NCI-H82 (cell line): ENCODE data around the gene SSH2.

Experiments used
- DNase-seq: peaks from one replicate; lab custom pipeline; 2025; lab: John Stamatoyannopoulos, UW

Gene SSH2

DNA sequence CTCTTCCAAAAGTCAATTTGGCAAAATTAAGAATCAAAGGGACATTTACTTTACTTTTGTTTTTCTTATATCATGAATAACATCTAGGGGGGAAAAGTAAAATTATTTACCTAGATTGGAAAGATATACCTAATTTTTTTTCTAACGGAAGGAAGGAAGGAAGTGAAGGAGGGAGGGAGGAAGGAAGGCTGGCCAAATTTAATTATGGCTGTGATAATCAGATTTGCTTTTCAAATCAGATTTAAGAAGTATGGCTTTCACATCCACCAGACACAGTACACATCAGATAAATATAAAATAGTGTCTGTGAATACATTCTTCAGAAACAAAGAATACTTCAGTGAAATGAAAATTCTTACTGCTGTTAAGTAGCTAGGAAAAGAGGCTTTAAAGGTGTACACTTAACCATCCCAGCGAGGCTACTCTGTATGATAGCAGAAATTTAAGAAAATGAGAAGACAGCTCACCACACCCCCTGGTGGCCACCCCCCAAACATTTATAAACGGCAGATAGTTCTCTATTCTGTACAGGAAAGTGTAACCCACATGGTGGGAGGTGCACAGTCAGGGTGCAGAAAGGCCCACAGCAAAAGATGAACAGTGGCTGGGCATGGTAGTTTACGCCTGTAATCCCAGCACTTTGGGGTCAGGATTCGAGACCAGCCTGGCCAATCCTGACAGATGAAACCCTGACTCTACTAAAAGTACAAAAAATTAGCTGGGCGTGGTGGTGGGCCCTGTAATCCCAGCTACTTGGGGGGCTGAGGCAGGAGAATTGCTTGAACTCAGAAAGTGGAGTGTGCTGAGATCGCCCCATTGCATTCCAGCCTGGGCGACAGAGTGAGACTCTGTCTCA, 150.8 kb downstream of the SSH2 start:
- peak; percentile 89 for DNase-seq

DNA sequence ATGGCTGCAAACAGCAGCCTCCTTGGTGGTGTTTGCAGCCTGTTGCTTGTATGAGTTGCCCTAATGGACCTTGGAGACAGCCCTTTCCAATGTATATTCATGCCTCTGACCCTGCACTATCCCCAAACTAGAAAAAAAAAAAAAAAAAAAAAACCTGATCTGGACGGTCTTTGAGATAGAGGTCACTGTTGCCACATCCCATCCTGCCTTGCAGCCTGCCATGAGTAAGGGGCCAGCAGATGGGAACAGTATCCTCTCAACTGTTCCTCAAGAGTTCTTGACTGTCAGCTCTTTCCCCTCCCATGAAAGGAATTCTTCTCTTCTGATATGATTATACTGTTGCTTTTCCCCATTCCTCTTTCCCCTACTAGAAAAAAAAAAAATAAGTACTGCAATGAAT, 152.4 kb downstream of the SSH2 start:
- DNase-seq: no peak

DNA sequence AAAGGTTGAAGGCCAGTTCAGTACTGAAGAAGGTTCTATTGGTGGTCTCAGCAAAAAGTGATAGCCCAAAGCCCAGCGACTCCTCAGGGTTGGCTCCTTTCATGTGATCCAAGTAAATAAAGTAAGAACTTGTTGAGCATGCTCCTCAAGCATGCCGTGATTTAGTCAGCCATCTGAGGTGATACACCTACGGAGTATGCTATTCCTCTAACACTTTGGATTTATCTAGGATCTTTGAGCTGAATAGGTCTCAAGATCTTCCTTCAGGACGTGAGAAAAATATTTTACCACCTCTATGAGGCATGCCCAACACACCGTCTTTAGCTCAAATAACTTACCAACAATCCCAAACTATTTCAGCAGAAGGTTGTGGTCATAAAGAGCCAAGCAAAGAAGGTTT, 154.0 kb downstream of the SSH2 start:
- DNase-seq: no peak

- no peak for DNase-seq
These were observed 157.0 kb downstream of the SSH2 start for GRCh38 chr17:29772981-29773380.

DNA sequence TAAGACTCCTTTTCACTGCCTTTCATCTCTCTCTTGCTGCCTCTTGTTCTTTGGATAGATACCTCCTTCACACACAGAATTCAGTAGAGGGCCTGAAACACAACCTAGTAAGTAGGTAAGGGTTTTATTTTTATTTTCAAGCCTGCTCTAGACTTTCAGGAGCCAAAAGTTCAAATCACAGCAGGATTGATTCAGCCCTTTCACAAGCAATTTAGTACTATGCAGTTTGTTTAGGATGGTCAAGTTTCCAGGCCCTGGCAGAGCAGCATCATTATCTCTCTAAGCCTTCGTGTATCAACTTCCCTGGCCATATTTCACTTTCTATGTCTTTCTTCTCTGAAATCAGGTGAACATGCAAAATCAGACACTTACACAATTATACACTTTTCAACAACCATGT, 158.5 kb downstream of the SSH2 start:
- no peak for DNase-seq

DNA sequence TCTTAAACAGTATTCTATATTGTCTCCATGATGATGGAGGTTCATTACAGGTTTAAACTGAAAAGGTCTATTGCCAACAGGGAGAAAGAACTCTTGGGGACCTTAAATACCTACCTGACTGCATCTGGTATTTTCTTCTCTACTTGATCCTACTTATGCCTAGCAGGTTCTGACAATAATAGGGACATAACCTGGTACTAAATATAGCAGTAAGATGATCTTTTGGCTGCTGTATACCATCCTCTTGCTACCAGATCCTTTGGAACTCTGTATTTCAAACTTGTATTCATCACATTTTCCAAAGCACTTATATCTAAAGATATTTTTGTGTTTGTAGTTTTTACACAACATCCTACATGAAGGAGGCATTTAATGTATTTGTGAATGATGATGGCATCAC, 160.8 kb downstream of the SSH2 start:
- no peak for DNase-seq

DNA sequence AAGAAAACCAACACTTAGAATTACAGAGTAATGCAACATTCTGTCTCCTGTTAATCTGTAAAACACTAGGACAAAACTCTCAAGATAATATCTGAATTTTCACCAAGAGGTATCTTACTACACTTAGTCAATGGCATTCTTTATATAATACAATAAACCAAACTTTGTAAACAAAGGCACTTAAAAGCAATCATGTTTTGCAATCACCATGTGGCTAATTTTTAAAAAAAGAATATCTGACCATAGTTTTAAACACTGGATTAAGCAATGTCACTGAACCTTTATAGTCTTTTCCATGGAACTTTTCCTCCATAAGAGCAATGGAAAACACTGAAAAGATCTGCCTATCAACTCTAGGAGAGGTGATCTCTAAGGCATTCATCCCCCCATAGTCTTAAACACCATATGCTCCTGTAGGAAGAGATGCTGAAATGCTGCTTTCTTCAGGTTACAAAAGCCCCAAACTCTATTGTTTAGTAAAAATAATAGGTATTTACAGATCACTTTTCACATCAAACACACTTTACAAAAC, 163.2 kb downstream of the SSH2 start:
- peak; percentile 41 for DNase-seq

DNA sequence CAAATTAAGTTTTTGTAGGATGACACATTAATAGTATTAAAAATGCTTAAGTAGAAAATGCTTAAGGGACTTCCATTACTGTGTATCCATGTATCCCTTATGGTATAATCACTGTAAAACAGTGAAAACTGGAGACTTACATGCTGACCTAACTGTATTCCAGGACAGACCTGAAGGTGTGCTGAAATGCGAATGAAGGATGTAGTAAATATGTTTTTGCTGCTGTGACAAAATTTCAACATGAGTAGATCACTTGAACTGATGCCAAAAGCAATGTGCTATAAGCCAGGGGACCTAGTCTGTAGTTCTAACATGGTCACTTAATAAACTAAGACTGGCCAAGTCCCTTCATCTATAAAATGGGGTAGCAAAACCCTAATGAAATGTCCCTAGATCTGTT, 165.3 kb downstream of the SSH2 start:
- DNase-seq: no peak

DNA sequence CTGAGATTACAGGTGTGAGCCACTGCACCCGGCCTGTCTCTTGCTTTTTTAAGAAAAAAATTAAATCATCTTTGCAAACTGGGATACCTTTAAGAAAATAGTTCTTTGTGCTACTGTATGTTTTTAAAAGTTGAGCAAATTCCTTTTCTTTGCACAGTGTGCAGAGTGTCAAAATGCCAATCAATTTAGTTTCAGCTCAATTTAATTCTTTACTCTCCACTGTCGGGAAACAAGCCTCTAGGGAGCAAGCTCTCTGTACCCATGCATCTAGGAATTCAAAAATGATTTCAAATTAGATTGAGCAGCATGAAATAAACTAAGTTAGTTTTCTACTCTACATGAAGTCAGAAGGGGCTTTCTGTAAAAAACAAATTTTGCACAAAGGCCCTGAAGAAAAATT, 165.8 kb downstream of the SSH2 start:
- DNase-seq: no peak

- no peak for DNase-seq
These were observed 166.8 kb downstream of the SSH2 start for GRCh38 chr17:29763273-29763672.

DNA sequence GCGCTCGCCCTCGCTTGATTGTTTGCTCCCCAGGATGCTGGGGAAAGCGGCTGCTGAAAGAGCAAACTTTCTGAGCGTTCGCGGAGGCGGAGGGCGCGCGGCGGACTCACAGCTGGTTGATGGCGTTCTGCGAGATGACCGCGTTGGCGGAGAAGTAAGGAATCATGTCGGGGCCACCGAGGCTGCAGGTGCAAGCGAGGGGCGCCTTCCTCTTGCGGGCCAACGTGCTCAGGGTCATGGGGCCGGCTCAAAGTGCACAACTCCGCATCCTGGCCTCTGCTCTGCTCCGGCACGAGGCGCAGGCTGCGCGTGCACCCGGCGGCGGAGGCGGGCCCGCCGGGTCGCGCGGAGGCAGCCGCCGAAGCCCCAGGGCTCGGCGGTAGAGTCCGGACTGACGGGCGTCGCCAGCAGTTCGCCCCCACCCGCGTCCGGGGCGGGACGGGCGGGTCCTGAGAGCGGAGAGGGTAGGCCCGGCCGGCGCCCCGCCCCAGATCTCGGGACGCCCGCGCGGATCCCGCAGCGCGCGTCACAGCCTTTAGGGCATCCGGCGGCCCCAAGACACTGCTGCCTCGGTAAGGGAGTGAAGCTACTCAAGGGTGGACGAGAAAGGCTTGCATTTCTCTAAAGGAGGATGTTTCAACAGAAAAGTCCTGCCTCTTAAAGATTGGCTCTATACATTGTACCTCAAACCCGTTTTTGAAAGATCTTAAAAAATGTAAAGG, 168.8 kb downstream of the SSH2 start:
- DNase-seq: peak; percentile 83

DNA sequence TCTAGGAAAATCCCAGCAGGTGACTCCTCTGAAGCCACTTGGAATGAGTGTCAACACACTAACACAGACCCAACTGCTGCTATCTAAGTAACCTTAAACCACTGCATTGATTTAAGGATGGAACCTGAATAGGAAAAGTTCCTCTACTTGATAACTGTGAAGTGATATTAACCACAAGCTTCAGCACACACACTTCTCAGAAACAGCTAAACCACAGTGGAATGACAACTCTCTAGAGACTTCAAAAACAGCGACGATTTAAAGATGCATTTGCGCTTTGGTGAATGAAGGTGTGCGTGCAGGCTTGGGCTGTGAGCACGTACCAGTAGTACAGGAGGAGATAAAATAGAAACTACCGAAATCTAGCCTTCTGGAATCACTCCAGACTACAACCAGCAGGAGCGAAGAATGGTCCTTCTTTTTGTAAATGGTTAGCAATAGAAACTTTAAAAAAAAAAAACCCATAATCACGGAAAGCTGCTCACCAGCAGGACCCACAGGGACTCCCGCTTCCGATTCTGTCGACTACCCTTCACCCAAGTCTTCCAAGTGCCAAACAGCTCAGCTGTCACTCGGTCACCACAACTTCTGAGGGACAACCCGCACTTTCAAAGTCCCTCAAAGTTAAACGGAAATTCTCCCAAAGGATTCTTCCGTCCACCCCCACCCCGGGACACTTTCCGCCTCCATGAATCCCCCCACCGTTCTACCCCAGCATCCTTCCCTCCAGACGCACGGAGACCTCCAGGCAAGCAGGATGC, 169.6 kb downstream of the SSH2 start:
- DNase-seq: no peak

DNA sequence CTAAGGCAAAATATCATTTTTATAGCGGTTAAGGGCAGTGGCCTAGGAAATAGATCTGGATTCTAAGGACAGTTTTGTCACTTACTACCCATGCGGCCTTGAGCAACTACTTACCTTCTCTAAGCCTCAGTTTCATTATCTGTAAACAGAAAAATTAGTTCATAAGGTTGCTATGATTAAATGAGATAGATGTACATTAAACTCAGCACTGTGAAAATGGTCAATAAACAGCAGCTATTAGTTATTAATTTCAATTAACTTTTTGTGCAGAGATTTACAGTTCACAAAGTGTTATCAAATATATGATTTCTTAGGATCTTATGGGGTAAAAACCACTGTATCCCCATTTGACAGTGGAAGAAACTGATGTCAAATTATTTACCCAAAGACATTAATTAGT, 171.8 kb downstream of the SSH2 start:
- no peak for DNase-seq

DNA sequence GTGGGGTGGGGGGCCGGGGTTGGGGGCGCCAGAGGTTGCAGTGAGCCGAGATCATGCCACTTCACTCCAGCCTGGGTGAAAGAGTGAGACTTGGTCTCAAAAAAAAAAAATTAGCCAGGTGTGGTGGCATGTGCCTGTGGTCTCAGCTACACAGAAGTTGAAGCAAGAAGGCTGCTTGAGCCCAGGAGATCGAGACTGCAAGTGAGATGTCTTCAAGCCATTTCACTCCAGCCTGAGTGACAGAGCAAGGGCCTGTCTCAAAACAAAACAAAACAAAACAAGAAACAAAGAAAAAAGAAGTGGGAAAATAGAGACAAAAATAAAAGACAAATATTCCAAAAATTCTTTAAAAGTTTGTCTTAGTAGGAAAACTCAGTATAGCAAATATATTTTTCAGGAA, 172.2 kb downstream of the SSH2 start:
- no peak for DNase-seq

DNA sequence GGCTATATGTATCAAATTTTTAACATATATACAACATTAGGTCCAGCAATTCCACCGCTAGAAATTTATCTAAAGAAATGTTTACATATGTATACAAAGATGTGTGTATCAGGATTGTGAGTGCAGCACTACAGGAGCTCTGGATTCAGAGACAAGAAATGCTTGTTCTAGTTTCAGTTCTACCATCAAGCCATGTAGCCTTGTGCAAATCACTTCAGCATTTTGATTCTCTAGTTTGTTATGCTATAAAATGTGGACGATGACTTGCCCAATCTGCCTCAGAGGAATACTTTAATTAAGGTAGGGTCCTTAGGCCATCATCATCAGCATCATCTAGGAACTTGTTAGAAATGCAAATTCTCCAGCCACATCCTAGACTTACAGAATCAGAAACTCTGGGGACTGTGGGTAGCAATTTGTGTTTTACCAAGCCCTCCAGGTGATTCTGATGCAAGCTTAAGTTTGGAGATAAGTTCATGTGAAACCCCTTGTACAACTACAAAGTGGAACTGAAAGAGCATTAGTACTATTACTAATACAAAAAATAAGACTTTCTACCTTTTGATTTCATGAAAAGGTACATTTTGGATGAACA, 176.1 kb downstream of the SSH2 start:
- DNase-seq: no peak

DNA sequence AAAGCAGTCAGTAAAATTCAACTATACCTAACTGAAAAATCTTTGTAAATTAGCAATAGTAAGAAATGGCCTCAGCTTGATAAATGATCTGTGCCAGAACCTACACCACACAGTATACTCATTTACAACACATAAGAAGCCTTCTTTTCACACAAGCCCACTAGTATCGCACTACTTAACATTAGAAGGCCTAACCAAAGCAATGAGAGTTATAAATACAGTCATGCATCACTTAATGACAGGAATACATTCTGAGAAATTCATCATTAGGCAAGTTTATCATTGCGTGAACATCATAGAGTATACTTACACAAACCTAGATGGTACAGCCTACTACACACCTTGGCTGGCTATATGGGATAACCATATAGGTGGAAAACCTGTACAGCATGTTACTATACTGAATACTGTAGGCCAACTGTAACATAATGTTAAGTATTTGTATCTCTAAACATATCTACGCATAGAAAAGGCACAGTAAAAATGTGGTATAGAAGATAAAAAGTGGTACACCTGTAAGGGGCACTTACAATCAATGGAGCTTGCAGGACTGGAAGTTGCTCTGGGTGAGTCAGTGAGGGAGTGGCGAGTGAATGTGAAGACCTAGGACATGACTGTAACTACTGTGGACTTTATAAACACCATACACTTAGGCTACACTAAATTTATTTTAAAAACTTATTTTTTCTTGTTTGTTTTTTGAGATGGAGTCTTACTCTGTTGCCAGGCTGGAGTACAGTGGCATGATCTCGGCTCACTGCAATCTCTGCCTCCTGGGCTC, 180.8 kb downstream of the SSH2 start:
- no peak for DNase-seq

DNA sequence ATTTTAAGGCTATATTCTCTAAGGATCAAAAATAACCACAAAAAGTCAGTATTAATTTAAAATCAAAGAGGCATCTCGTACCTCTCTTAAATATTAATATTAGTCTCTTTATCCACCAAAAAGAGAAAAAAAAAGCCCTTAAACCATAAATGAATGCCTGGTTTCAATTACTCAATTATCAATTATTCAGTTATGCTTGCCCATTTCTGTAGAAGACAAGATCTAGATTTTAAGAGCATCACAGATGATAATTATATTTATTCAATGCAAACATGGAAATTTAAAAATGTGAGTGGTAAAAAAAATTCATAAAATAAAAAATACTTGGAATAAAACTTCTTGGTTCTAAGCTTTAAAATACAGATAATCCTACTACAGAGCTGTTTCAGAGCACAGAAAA, 181.6 kb downstream of the SSH2 start:
- DNase-seq: no peak

DNA sequence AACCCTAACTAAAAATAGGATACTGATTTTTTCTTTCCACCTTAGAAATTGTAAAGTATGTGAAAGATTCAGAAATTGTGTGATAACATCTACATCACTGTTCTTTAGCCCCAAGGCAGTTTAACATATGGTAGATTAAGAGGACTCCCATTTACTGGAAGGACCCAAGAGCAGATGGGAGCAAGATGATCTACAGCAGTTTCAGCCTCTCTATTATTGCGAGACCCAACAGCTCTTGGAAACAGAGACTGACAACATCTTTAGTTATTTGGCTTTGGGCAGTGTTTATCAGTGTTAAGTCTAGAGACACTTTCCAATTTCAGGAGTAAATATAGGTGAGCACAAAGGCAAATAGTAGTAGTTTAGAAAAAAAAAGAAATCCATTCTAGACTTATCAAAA, 182.4 kb downstream of the SSH2 start:
- peak; percentile 75 for DNase-seq

DNA sequence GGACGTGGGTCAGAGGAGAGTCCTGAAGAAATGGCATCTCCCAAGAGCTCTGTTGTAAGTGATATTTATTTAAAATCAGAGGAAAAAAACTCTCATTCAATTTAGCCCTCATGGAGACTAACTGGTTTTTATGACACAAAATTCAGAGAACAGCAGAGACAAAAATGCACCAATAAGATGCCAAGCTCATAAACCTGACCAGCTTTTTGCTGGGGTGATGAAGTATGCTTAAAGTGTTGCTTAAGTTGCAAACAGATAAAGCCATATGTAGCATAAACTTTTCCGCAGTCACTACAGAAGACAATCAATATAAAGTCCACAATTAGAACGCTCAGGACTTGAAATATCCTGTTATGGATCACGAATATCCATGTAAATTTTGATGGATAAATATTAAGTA, 183.4 kb downstream of the SSH2 start:
- no peak for DNase-seq

DNA sequence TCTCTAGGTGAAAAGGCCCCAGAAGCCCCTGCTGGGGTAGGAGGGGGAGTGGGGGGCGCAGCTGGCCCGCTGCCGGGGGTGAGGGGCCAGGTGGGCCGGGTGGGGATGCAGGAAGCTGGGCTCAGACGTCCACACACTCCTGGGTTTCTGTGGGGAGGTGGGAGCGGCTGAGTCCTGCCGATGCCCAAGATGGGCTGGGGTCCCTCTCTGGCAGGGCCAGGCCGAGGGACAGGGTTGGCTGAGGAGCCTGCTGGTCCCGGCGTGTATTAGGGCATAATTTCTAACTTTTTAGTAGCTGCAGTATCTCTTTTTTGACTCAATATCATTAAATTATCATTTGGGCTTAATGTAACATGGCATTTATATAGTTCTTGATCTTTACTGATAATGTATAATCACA, 185.9 kb downstream of the SSH2 start:
- no peak for DNase-seq

- no peak for DNase-seq
These were observed 187.9 kb downstream of the SSH2 start for GRCh38 chr17:29742210-29742513.

DNA sequence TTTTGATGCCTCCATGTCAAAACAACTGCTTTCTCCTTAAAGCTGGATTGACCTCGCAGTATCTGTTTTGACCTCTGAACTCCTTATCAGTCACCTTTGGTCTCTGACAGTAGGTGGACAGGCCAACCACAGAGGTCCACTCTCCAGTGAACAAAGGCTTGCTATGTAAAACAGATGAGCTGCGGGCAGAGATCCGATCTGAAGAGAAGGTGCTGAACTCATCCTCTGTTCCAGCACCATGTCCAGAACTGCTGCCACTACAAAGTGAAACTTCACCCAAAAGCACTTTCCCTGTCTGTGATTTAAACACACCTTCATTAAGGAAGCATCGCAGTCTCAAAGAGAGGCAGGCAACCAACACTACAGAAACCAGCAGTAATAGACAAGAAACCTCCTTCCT, 190.0 kb downstream of the SSH2 start:
- DNase-seq: no peak
